ENCODE results near the gene GDF15. TPM values are rescaled to one million over a fixed set of nuclear protein-coding genes. Genes with fewer than 3 reads are reported as not detected.
"Not testable (repeated sequence)": the region's sequence is repeated elsewhere in the genome, so short reads cannot be mapped to it uniquely, and the experiment has no call there.

GDF15 gene
- total and polyA plus RNA-seq, 4 experiments from 2014 or later = 1.2 TPM; not detected in 2

GRCh38 chr19:18342090-18342632 is 43.8 kb upstream of the GDF15 start:
- Histone ChIP-seq H3K27ac (ENCODE audit: low read depth, low read length) (no peak overlapping the region), H3K4me1 (ENCODE audit: insufficient read depth, low read length) (peaks cover 24% of the 10 kb centered on the region), H3K27me3 (ENCODE audit: insufficient read depth, low read length) (no peaks in the 10 kb centered on the region), H3K36me3 (ENCODE audit: insufficient read depth, low read length) (peaks cover 5% of the 10 kb centered on the region), H3K9me3 (ENCODE audit: control insufficient read depth in 1 of 2, low read length in 2 of 2) (no peaks in the 10 kb centered on the region), H3K4me3 (ENCODE audit: low read length in 2 of 2) (no peak overlapping the region)
- Mint-ChIP-seq H3K4me1 (peaks cover 7 to 30% (median 17%) of the 10 kb centered on the region in 4 donors), H3K9me3 (no peaks in the 10 kb centered on the region), H3K4me3 (peak overlapping the region in 6 of 8 donors; percentile 81 to 94 (median 90)), H3K36me3 (peaks cover 11 to 27% of the 10 kb centered on the region in 2 donors), H3K27ac (peak overlapping the region in 6 of 7 donors; percentile 3 to 75 (median 54)), H3K27me3 (no peaks in the 10 kb centered on the region)
- ChIA-PET POLR2A (ENCODE audit: partially characterized antibody) (interaction anchor here (0.6 to 7.5 kb wide), 4 partner anchors 14 to 1737 kb away, joined by 3 to 77 read pairs (median 4); partner anchors contain the start of gene JUND), CTCF (ENCODE audit: partially characterized antibody) (interaction anchor here (2.9 to 4.2 kb wide), 2 partner anchors 14 to 63 kb away, joined by 10 to 24 read pairs; no protein-coding TSS in a partner anchor)
- DNase-seq = no peak
- intact Hi-C loops (cut with micrococcal nuclease) = no loop called here

GRCh38 chr19:18344582-18344950 is 41.4 kb upstream of the GDF15 start:
- peaks cover 5% of the 10 kb centered on the region for H3K36me3 ChIP-seq (ENCODE audit: insufficient read depth, low read length)
- peaks cover 22% of the 10 kb centered on the region for H3K4me1 ChIP-seq (ENCODE audit: insufficient read depth, low read length)
- H3K27me3 ChIP-seq (ENCODE audit: insufficient read depth, low read length) = no peaks in the 10 kb centered on the region
- H3K4me1 Mint-ChIP-seq = peaks cover 8 to 27% (median 18%) of the 10 kb centered on the region in 4 donors
- H3K27me3 Mint-ChIP-seq = no peaks in the 10 kb centered on the region
- CTCF ChIA-PET (ENCODE audit: partially characterized antibody) = interaction anchor here (4.2 kb wide), 1 partner anchor 65 kb away, joined by 24 read pairs; no protein-coding TSS in a partner anchor
- no peaks in the 10 kb centered on the region for H3K9me3 Mint-ChIP-seq
- POLR2A ChIA-PET (ENCODE audit: partially characterized antibody) = interaction anchor here (7.5 kb wide), 1 partner anchor 65 kb away, joined by 77 read pairs; the partner anchor contains the start of gene JUND
- intact Hi-C loops (cut with micrococcal nuclease) = no loop called here
- no peak for DNase-seq
- no peaks in the 10 kb centered on the region for H3K9me3 ChIP-seq (ENCODE audit: control insufficient read depth in 1 of 2, low read length in 2 of 2)
- peak overlapping the region in 2 of 7 donors; percentile 21 to 68 for H3K27ac Mint-ChIP-seq
- H3K4me3 Mint-ChIP-seq = no peak overlapping the region
- no peak overlapping the region for H3K27ac ChIP-seq (ENCODE audit: low read depth, low read length)
- peaks cover 16 to 37% of the 10 kb centered on the region in 2 donors for H3K36me3 Mint-ChIP-seq
- no peak overlapping the region for H3K4me3 ChIP-seq (ENCODE audit: low read length in 2 of 2)

DNA sequence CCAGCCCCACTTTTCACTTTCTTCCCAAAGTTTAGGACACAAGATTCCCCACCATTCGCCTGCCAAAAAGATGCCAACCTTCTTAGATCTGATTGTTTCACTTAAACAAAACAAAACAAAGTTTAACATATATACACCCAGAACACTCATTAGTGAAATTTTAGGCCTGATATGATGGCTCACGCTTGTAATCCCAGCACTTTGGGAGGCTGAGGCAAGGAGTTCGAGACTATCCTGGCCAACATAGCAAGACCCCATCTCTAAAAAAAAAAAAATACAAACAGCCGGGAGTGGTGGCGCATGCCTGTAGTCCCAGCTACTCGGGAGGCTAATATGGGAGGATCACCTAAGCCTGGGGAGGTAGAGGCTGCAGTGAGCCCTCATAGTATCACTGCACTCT is 40.7 kb upstream of the GDF15 start:
- peaks cover 15% of the 10 kb centered on the region for H3K4me1 ChIP-seq (ENCODE audit: insufficient read depth, low read length)
- DNase-seq = no peak
- H3K4me3 ChIP-seq (ENCODE audit: low read length in 2 of 2) = no peak overlapping the region
- CTCF ChIA-PET (ENCODE audit: partially characterized antibody) = no interaction called here
- Mint-ChIP-seq H3K4me1 (peaks cover 5 to 20% (median 14%) of the 10 kb centered on the region in 4 donors), H3K9me3 (no peaks in the 10 kb centered on the region), H3K27ac (peak overlapping the region in 2 of 7 donors; percentile 30 to 33), H3K27me3 (no peaks in the 10 kb centered on the region), H3K4me3 (no peak overlapping the region), H3K36me3 (peaks cover 19 to 40% of the 10 kb centered on the region in 2 donors)
- H3K27me3 ChIP-seq (ENCODE audit: insufficient read depth, low read length) = no peaks in the 10 kb centered on the region
- H3K27ac ChIP-seq (ENCODE audit: low read depth, low read length) = no peak overlapping the region
- no peaks in the 10 kb centered on the region for H3K9me3 ChIP-seq (ENCODE audit: control insufficient read depth in 1 of 2, low read length in 2 of 2)
- intact Hi-C loops (cut with micrococcal nuclease) = no loop called here
- POLR2A ChIA-PET (ENCODE audit: partially characterized antibody) = no interaction called here
- H3K36me3 ChIP-seq (ENCODE audit: insufficient read depth, low read length) = peaks cover 5% of the 10 kb centered on the region

DNA sequence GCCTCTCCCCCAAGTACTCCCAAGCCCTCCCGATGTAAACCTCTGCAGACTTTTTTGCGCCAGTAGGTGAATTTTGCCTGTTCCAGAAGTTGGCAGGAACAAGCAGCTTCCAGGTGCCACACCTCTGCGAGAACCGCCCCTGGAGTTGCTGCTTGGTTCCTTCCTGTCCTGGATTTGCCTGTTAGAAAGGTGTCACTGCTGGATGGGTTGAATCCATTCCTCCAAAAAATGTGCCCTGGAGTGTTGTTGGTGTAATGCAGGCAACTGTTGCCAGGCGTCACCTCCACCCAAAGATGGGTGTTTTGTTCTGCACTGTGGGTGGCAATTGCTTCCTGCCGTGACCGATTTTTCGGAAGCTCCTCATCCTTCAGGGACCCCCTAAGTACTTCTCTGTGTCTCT is 39.9 kb upstream of the GDF15 start:
- no peak overlapping the region for H3K27ac ChIP-seq (ENCODE audit: low read depth, low read length)
- peaks cover 5 to 19% (median 15%) of the 10 kb centered on the region in 4 donors for H3K4me1 Mint-ChIP-seq
- H3K27me3 ChIP-seq (ENCODE audit: insufficient read depth, low read length) = no peaks in the 10 kb centered on the region
- DNase-seq = no peak
- CTCF ChIA-PET (ENCODE audit: partially characterized antibody) = interaction anchor here (0.9 kb wide), 1 partner anchor 78 kb away, joined by 3 read pairs; no protein-coding TSS in a partner anchor
- intact Hi-C loops (cut with micrococcal nuclease) = no loop called here
- no peaks in the 10 kb centered on the region for H3K27me3 Mint-ChIP-seq
- POLR2A ChIA-PET (ENCODE audit: partially characterized antibody) = no interaction called here
- no peak overlapping the region for H3K4me3 Mint-ChIP-seq
- H3K4me1 ChIP-seq (ENCODE audit: insufficient read depth, low read length) = peaks cover 15% of the 10 kb centered on the region
- H3K9me3 Mint-ChIP-seq = no peaks in the 10 kb centered on the region
- peaks cover 5% of the 10 kb centered on the region for H3K36me3 ChIP-seq (ENCODE audit: insufficient read depth, low read length)
- no peak overlapping the region for H3K4me3 ChIP-seq (ENCODE audit: low read length in 2 of 2)
- peak overlapping the region in 2 of 7 donors; percentile 30 to 87 for H3K27ac Mint-ChIP-seq
- H3K36me3 Mint-ChIP-seq = peaks cover 21 to 44% of the 10 kb centered on the region in 2 donors
- H3K9me3 ChIP-seq (ENCODE audit: control insufficient read depth in 1 of 2, low read length in 2 of 2) = no peaks in the 10 kb centered on the region

DNA sequence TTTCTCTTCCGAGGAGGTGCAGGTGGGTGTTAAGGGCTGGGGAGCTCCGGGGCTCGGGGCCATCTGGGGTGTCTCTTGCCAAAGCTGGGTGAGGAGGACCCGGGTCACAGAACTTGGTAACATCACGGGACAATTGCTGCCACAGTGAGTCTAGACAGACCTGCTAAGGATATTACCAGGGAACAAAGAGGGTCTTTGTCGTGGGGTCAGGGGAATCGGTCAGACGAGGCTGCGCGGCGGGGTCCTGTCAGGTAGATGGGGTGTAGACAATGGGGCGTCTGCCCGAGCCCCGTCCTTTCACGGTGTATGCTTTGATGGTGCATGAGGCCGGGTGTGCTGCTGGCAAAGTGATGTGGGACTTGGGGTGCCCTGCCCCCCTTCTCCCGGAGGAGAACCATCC is 37.8 kb upstream of the GDF15 start:
- POLR2A ChIA-PET (ENCODE audit: partially characterized antibody) = no interaction called here
- Mint-ChIP-seq H3K27ac (peak overlapping the region in 1 of 7 donors; percentile 12), H3K27me3 (no peaks in the 10 kb centered on the region), H3K9me3 (no peaks in the 10 kb centered on the region), H3K4me3 (no peak overlapping the region), H3K4me1 (peaks cover 4 to 13% (median 6%) of the 10 kb centered on the region in 4 donors), H3K36me3 (peaks cover 21 to 34% of the 10 kb centered on the region in 2 donors)
- Histone ChIP-seq H3K4me1 (ENCODE audit: insufficient read depth, low read length) (no peaks in the 10 kb centered on the region), H3K27me3 (ENCODE audit: insufficient read depth, low read length) (no peaks in the 10 kb centered on the region), H3K9me3 (ENCODE audit: control insufficient read depth in 1 of 2, low read length in 2 of 2) (no peaks in the 10 kb centered on the region), H3K27ac (ENCODE audit: low read depth, low read length) (no peak overlapping the region), H3K4me3 (ENCODE audit: low read length in 2 of 2) (no peak overlapping the region), H3K36me3 (ENCODE audit: insufficient read depth, low read length) (peaks cover 5% of the 10 kb centered on the region)
- no peak for DNase-seq
- CTCF ChIA-PET (ENCODE audit: partially characterized antibody) = interaction anchor here (1.0 kb wide), 1 partner anchor 40 kb away, joined by 3 read pairs; no protein-coding TSS in a partner anchor
- intact Hi-C loops (cut with micrococcal nuclease) = no loop called here

GRCh38 chr19:18348818-18349339 is 37.1 kb upstream of the GDF15 start:
- H3K9me3 ChIP-seq (ENCODE audit: control insufficient read depth in 1 of 2, low read length in 2 of 2); H3K4me1 ChIP-seq (ENCODE audit: insufficient read depth, low read length); POLR2A ChIA-PET (ENCODE audit: partially characterized antibody); H3K27ac ChIP-seq (ENCODE audit: low read depth, low read length); H3K4me3 ChIP-seq (ENCODE audit: low read length in 2 of 2); H3K9me3 Mint-ChIP-seq; H3K27ac Mint-ChIP-seq; H3K27me3 ChIP-seq (ENCODE audit: insufficient read depth, low read length); H3K4me3 Mint-ChIP-seq; intact Hi-C loops (cut with micrococcal nuclease); H3K36me3 ChIP-seq (ENCODE audit: insufficient read depth, low read length); DNase-seq; H3K27me3 Mint-ChIP-seq: not testable (repeated sequence)
- CTCF ChIA-PET (ENCODE audit: partially characterized antibody) = interaction anchor here (0.6 to 0.9 kb wide), 2 partner anchors 69 to 379 kb away, joined by 3 to 5 read pairs; no protein-coding TSS in a partner anchor
- Mint-ChIP-seq H3K4me1 (peaks cover 4 to 12% (median 7%) of the 10 kb centered on the region in 4 donors), H3K36me3 (peaks cover 25 to 37% of the 10 kb centered on the region in 2 donors)

- POLR2A ChIA-PET (ENCODE audit: partially characterized antibody) = no interaction called here
- no peak overlapping the region for H3K4me3 Mint-ChIP-seq
- H3K9me3 ChIP-seq (ENCODE audit: control insufficient read depth in 1 of 2, low read length in 2 of 2) = no peaks in the 10 kb centered on the region
- H3K36me3 Mint-ChIP-seq = peaks cover 21 to 36% of the 10 kb centered on the region in 2 donors
- no peaks in the 10 kb centered on the region for H3K27me3 ChIP-seq (ENCODE audit: insufficient read depth, low read length)
- no peak overlapping the region for H3K27ac ChIP-seq (ENCODE audit: low read depth, low read length)
- H3K9me3 Mint-ChIP-seq = no peaks in the 10 kb centered on the region
- H3K27ac Mint-ChIP-seq = no peak overlapping the region
- CTCF ChIA-PET (ENCODE audit: partially characterized antibody) = interaction anchor here (0.8 to 0.9 kb wide), 2 partner anchors 21 to 70 kb away, joined by 3 read pairs; no protein-coding TSS in a partner anchor
- H3K27me3 Mint-ChIP-seq = no peaks in the 10 kb centered on the region
- no peak for DNase-seq
- intact Hi-C loops (cut with micrococcal nuclease) = no loop called here
- H3K4me3 ChIP-seq (ENCODE audit: low read length in 2 of 2) = no peak overlapping the region
- no peaks in the 10 kb centered on the region for H3K4me1 ChIP-seq (ENCODE audit: insufficient read depth, low read length)
- peaks cover 4 to 9% (median 7%) of the 10 kb centered on the region in 4 donors for H3K4me1 Mint-ChIP-seq
- H3K36me3 ChIP-seq (ENCODE audit: insufficient read depth, low read length) = no peaks in the 10 kb centered on the region
These were observed 36.3 kb upstream of the GDF15 start for GRCh38 chr19:18349524-18350128.
